Left forelimb (tissue), 1 donor: Measurements from ENCODE around the gene MCUB.
A peak's percentile ranks its signal among the peaks of the same experiment; 100 is the strongest.

Experiments
- DNase-seq: peaks from one replicate; pipeline ENCODE4 v3.0.0-alpha.2; 2018; ENCODE audit warnings: low spot score

The MCUB gene

GRCh38 chr4:109682875-109683274 is 122.8 kb downstream of the MCUB start:
- DNase-seq, result no peak

DNA sequence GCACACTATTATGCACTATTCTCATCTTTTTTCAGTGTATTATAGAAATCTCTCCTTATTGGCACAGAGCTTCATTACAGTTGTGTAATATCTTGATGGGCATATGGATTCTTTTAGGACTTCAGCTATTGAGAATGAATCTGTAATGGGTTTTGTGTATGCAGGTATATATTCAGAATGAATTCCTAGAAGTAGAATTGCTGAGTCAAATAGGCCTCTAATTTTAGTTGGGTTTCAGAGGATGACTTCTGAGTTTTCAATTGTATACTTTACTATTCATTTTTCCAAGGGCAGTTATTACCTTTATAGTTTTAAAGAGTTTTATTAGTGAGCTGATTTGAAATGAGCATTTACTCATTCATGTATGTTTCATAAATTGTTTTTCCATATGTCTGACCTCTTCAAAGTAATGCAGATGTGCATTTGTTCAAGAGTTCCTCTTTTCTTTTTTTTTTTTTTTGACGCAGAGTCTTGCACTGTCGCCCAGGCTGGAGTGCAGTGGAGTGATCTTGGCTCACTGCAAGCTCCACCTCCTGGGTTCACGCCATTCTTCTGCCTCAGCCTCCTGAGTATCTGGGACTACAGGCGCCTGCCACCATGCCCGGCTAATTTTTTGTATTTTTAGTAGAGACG is 123.7 kb downstream of the MCUB start:
- DNase-seq, result no peak

GRCh38 chr4:109684727-109685126 is 124.7 kb downstream of the MCUB start:
- DNase-seq, result no peak

- no peak for DNase-seq
Measured at GRCh38 chr4:109690690-109691410, 130.8 kb downstream of the MCUB start.

DNA sequence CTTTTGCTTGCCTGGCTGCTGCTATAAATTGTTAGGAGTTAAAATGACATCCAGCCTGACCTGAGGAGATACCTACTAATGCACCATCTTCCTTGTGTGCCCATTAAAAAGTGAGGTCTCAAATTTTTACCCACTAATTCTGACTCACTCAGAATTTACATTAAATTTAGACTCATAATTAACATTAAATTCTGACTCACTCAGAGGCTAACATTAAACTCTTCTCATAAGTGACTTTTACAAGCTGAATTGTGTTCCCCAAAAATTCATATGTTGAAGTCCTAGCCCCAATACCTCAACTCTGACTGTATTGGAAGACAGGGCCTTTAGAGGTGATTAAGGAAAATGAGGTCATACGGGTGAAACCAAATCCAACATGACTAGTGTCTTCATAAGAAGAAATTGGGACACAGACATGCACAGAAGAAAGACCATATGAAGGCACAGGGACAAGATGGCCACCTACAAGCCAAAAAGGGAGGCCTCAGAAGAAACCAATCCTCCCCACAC is 131.4 kb downstream of the MCUB start:
- no peak for DNase-seq

DNA sequence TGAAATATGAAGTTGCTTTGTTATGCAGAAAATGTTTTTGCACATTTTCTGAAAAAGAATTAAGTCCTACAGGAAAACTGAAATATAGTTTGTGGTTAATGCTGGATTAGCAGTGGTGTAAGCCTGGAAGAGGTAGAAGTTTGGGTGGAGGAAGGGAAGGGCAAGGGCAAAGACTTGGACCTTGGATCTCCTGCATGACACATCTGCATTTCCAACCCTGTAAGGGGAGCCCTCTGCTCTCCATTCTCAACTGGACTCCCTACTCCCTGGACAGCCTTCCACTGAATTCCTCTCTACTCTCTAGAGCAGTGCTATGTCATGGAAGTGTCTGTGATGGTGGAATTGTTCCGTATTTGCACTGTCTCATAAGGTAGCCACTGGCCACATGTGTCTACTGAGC is 138.6 kb downstream of the MCUB start:
- DNase-seq, result no peak

DNA sequence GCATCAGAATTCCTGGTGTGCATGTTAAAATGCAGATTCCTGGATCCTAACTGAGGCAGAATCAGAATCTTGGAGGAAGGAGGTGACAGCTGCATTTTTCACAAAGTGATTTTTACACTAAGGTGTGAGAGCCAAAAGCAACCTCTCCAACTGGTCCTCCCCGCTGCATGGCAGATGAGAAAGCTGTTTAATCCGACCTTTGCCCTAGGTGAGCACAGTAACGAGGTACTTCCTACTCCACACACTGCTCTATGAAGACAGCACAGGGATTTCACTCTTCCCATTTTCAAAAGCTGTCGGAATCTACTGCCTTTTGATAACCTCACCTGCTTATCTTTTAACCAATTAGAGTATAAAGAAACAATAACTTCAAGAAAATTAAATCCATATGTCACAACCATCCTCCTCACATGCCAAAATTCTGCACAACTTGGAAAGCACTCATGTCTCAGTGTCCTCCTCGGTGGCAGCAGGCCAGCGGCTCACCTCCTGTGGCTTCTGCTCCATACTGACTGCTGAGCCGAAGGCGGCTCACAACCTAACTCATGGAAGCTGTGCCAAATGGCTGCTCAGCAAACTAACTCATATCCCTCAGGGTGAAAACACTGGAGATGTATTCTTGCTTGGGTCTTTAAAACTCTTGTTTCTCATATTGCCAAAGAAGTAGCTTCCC is 139.6 kb downstream of the MCUB start:
- DNase-seq, result no peak

GRCh38 chr4:109701566-109702410 is 141.7 kb downstream of the MCUB start:
- DNase-seq, result no peak

GRCh38 chr4:109702950-109703663 is 143.1 kb downstream of the MCUB start, which contains the start of gene CASP6:
CASP6 (minus strand) TSS chr4:109703445; CDS start chr4:109703395, 50 bp downstream.
- DNase-seq, result peak; percentile 86

- DNase-seq, result no peak
Measured at GRCh38 chr4:109703664-109704361, 143.8 kb downstream of the MCUB start.

DNA sequence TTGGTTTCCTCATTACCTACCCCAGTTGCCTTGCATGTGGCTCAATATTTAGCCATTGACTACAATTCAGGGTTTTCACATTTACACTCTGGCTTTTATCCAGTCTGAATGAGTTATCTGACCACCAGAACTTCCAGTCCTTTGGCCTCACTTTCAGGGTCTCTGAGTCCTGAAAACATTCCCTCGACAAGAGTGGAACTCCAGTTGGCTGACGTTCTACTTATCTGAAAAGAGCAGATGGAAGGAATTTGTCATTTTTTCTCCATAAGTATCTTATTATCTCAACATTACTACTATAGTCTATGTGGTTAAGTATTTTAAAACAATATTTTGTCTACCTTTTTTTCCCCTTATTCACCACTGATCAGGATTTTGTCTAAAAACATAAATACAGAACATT is 148.4 kb downstream of the MCUB start:
- DNase-seq, result no peak

DNA sequence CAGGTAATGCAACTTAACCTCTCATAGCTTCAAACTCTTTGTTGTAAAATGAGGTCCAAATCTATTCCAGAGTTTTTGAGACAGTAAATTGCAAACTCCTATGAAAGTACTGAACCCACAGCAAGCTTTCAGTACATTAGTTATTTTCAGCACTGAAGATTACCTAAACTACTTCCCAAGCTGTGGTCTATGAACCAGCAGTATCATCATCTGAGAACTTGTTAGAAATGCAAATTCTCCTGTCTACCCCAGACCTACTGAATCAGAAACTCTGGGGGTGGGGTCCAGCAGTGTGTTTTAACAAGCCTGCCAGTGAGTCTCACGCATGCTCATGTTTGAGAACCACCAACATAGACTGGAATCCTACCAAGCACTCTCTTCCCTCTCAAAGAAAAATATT is 148.9 kb downstream of the MCUB start:
- no peak for DNase-seq

DNA sequence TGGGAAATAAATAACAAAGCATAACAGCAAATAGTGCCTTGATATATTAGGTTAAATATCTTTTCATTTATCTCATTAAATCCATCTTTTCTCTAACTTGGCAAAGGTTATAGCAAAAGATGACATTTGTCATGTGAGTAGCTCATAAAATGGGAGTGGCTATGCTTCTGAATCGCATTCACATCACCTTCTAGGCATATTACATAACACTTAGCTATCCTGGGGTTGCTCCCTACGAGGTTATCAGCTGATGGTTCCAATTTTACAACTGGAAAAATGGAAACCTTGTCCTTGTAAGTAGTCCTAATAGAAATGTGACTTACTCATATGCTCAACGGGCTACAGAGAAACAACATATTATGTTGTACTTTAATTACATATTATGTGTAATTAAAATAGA is 153.5 kb downstream of the MCUB start:
- no peak for DNase-seq

DNA sequence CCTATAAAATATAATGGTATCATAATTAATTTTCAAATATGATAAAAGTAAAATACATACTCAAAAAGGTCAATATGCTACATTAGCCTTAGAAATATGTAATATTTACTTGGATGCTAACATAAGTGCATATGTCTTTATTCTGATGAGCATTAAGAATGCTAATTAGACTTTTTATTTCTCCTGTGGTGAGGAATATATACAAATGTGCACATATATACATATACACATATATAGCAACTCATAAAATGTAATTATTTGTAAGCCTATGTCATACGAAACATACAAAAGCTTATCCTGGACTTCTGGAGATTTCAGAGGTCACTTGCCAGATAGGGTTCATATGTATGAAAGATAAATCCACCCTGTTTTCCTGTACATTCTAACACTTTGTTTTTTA is 158.7 kb downstream of the MCUB start:
- no peak for DNase-seq

- DNase-seq, result no peak
Measured at GRCh38 chr4:109719604-109720003, 159.6 kb downstream of the MCUB start.

- no peak for DNase-seq
Measured at GRCh38 chr4:109721033-109721432, 161.0 kb downstream of the MCUB start.

GRCh38 chr4:109722357-109722756 is 162.3 kb downstream of the MCUB start:
- no peak for DNase-seq

DNA sequence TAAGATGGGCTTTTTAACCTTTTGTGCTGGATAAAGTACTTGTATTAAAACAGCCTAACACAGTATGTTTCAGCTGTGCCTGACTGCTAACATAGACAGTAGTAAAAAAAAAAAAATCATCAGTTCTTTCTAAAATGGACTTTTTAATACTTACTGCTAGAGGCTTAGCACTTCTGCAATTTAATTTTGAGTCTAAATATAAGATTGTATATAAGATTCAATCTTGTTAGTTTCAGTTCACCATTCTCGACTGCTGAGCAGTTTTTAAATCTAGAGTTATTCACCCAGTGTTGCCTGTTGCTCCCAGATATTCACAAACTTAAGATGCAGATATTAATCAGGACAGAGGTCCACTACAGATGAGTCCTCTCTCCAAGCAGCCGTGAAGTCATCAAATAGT is 163.1 kb downstream of the MCUB start:
- no peak for DNase-seq

- DNase-seq, result no peak
Measured at GRCh38 chr4:109728385-109728784, 168.3 kb downstream of the MCUB start.

DNA sequence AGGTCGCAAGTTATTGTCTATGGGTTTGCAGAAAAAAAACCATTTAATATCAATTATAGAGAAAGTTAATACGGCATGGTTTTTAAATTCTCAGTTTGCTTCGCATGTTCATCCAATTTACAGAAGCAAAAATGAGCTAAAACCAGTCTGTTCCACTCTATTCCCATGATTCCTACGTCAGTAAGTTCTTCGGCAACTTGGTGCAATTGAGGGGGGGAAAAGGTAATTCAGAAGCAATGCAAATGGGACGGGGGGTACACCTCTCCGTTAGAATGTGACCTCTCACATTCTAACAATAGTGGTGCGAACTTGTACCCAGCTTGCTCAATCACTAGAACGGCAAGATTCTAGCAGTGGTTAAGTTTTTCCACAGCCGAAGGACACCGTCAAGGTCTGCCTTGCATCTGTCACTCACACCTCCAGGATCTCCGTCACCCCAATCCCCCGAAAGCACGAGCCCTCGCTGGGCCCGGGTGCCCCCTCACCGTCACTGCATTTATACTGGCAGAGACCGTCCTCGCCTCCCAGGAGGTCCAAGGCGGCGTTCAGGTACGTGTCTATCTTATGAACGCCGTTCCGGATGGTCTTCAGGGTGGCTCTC is 169.2 kb downstream of the MCUB start:
- no peak for DNase-seq
